ENCODE results near the gene DOCK8. TPM values are rescaled to one million over a fixed set of nuclear protein-coding genes. Genes with fewer than 3 reads are reported as not detected.

Gene DOCK8
- total RNA-seq, 2 experiments from 2014 or later = 100 to 125 TPM

GRCh38 chr9:489198-490197 is 274.8 kb downstream of the DOCK8 start:
- ChIA-PET CTCF (interaction anchor here (0.7 kb wide), 1 partner anchor 88 kb away, joined by 3 read pairs; no protein-coding TSS in a partner anchor), POLR2A (no interaction called here)
- Mint-ChIP-seq H3K27ac (no peak overlapping the region), H3K36me3 (ENCODE audit: low read depth) (no peaks in the 10 kb centered on the region), H3K9me3 (ENCODE audit: low read depth) (no peaks in the 10 kb centered on the region), H3K4me1 (no peaks in the 10 kb centered on the region), H3K27me3 (no peaks in the 10 kb centered on the region), H3K4me3 (no peak overlapping the region)
- intact Hi-C loops (cut with DNase I, micrococcal nuclease) = no loop called here
- DNase-seq = no peak
- ATAC-seq = no peak

DNA sequence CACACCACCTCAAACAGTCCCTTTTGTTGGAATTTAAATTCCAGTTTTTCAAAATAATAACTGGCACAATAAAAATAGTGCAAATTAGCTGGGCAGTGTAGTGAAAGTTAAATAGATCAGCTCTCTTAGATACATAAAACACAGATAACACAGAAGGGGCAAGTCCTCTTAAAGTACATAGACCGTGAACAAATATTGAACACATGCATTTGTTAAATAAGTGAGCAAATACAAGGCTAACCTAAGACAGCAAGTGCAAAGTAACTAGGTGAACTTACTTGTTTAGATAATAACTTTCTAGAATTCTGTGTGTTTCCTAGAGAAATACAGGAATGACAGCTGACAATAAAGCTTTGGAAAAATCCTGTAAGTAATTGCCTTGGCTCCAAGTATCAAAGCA is 280.1 kb downstream of the DOCK8 start:
- Mint-ChIP-seq H3K27me3 (peaks cover 5% of the 10 kb centered on the region), H3K4me1 (no peaks in the 10 kb centered on the region)
- POLR2A ChIA-PET = no interaction called here

GRCh38 chr9:495739-496138 is 281.1 kb downstream of the DOCK8 start:
- Mint-ChIP-seq H3K27ac (no peak overlapping the region), H3K4me3 (no peak overlapping the region), H3K36me3 (ENCODE audit: low read depth) (no peaks in the 10 kb centered on the region), H3K27me3 (peaks cover 5% of the 10 kb centered on the region), H3K9me3 (ENCODE audit: low read depth) (no peaks in the 10 kb centered on the region), H3K4me1 (no peaks in the 10 kb centered on the region)
- intact Hi-C loops (cut with DNase I, micrococcal nuclease) = no loop called here
- ChIA-PET CTCF (no interaction called here), POLR2A (interaction anchor here (0.7 kb wide), 1 partner anchor 8 kb away, joined by 4 read pairs; no protein-coding TSS in a partner anchor)
- DNase-seq (no peak), ATAC-seq (no peak)

More for the DNA sequence above, 280.1 kb downstream of the DOCK8 start:
- intact Hi-C loops (cut with DNase I, micrococcal nuclease) = no loop called here
- no peaks in the 10 kb centered on the region for H3K36me3 Mint-ChIP-seq (ENCODE audit: low read depth)
- no peak for ATAC-seq
- DNase-seq = no peak
- H3K9me3 Mint-ChIP-seq (ENCODE audit: low read depth) = no peaks in the 10 kb centered on the region
- H3K27ac Mint-ChIP-seq = no peak overlapping the region
- CTCF ChIA-PET = interaction anchor here (0.9 kb wide), 1 partner anchor 21 kb away, joined by 3 read pairs; no protein-coding TSS in a partner anchor
- no peak overlapping the region for H3K4me3 Mint-ChIP-seq

DNA sequence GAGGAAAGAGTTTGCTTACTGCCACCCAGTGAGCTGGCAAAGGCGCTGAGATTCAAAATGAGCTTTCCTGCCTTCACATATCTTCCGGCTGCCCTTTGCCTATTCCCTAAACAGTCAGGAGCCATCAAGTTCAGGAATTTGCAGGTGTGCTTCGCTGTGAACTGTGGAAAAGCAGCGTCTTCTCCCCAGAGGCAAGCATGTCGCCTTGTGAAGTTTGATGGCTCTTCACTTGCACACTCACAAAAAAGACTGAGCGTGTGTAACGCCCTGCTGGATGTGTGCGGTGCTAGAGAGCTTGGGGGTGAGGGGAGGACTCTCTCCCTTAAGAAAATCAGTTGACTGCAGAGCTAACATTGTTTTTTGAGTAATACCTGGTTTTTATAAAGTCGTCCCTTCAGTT is 288.7 kb downstream of the DOCK8 start:
- DNase-seq (no peak), ATAC-seq (no peak)
- ChIA-PET POLR2A (no interaction called here), CTCF (interaction anchor here (0.7 to 1.1 kb wide), 5 partner anchors 16 to 506 kb away, joined by 3 to 4 read pairs (median 3); no protein-coding TSS in a partner anchor)
- Mint-ChIP-seq H3K36me3 (ENCODE audit: low read depth) (no peaks in the 10 kb centered on the region), H3K9me3 (ENCODE audit: low read depth) (no peaks in the 10 kb centered on the region), H3K27me3 (peaks cover 26% of the 10 kb centered on the region), H3K27ac (no peak overlapping the region), H3K4me3 (peak overlapping the region; percentile 74), H3K4me1 (peaks cover 8% of the 10 kb centered on the region)
- intact Hi-C loops (cut with DNase I, micrococcal nuclease) = loop anchor here in 1 of 2 experiments (5.0 kb wide), 1 partner anchor 549 kb away; the partner anchor contains the start of gene DMRT2

DNA sequence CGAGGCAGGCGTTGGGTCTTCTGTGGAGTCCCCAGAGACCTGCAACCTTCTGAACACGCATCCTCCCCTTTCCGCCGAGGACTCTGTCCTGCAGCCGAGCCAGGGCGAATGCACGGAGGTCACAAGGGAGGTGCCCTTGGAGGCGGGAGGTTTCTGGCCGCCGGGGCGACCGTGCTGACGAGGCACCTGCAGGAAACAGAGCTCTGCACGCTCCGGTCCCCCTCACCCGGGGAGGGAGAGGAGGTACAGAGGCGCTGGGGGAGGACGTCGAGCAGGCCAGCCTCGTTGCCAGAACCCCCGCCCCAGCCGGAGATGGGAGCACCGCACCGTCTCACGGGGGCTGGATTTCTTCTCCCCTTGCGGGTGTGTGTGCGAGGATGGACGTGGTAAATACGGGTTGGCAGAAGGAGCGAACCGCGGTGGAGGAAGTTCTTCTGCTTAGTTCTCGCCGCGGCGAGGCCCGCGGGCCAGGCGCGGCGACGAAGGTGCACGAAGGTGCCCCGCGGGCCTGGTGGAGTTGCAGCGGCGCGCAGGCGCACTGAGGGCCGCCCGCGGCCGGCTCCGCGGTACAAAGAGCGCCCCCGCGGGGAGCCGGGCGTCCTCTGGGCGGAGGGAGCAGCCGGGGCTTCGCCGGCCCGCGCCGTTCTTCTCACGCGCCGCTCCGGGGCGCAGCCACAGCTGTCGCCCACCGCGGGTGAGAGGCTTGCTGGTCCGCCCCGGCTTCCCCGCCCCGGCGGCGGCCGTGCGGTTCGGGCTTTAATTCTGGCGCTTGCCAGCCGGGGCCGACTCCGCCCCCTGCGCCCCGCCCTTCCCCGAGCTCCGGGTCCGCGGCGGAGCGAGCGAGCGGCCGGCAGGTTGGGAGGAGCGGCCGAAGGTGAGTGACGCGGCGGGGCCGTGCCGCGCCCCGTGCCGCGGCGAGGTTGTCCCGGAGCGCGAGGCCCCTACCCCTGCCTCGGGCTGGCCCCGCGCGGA is 289.5 kb downstream of the DOCK8 start, which contains the start of gene KANK1:
Gene KANK1, plus strand, starts transcription at position 815 of the 972 bp plus-strand sequence.
- POLR2A ChIA-PET = interaction anchor here (0.6 kb wide), 1 partner anchor 33 kb away, joined by 4 read pairs; no protein-coding TSS in a partner anchor
- Mint-ChIP-seq H3K27me3 (peaks cover 26% of the 10 kb centered on the region), H3K4me3 (peak within 1 kb of the TSS; percentile 74), H3K27ac (peak within 1 kb of the TSS; percentile 63), H3K36me3 (ENCODE audit: low read depth) (no peaks in the 10 kb centered on the region), H3K4me1 (peaks cover 8% of the 10 kb centered on the region), H3K9me3 (ENCODE audit: low read depth) (no peaks in the 10 kb centered on the region)
- peak; percentile 81 for DNase-seq
- CTCF ChIA-PET = interaction anchor here (0.7 to 1.1 kb wide), 5 partner anchors 15 to 505 kb away, joined by 3 to 4 read pairs (median 3); no protein-coding TSS in a partner anchor
- ATAC-seq = peak; percentile 92
- intact Hi-C loops (cut with DNase I, micrococcal nuclease) = loop anchor here (1.0 to 5.0 kb wide), 4 partner anchors 33 to 548 kb away; partner anchors contain the start of gene DMRT2 (in 1 of the 2)

DNA sequence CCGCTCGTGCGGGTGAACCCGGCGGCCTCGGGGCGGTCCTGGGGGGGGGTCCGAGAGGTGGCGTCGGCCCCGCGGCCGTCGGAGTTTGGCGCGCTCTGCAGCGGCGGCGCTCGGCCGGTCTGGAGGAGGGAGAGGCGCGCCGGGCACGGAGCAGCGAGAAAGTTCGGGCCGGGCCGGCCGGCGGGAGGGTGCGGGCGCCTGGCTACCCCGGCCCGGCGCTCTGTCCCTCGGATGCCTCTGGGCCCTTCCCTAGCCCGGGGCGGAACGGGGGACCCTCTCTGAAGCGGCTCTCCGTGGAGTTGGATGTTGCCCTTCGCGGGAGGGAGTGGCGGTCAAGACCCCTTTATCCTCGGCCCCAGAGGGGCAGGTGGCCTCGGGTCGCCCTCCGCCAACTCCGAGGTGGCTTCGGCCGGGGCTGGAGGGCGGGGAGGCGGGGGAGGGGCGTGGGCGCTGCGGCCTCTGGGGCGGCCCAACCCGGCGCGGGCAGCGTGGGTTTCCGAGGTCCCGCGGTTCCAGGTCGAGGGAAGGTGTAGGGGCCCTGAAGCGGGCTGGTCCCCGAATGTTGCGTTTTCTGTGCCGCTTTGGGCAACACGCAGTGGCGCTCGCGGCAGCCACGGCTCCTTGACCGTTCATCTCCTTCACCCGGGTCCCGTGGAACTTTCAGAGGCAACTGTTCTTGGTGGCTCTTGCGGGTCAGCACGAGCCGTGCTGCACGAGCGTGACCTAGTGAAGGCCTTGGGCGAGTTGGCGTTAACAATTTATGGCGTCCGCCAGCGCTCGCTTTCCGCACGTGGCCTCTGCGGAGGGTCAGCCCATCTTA is 290.5 kb downstream of the DOCK8 start:
- Mint-ChIP-seq H3K27ac (no peak overlapping the region), H3K36me3 (ENCODE audit: low read depth) (no peaks in the 10 kb centered on the region), H3K9me3 (ENCODE audit: low read depth) (no peaks in the 10 kb centered on the region), H3K4me3 (peak overlapping the region; percentile 57), H3K4me1 (peaks cover 8% of the 10 kb centered on the region), H3K27me3 (peaks cover 26% of the 10 kb centered on the region)
- ATAC-seq (peak; percentile 24), DNase-seq (peak; percentile 27)
- intact Hi-C loops (cut with DNase I, micrococcal nuclease) = loop anchor here (1.0 to 5.0 kb wide), 4 partner anchors 34 to 547 kb away; partner anchors contain the start of gene DMRT2 (in 1 of the 2)
- ChIA-PET CTCF (no interaction called here), POLR2A (no interaction called here)

DNA sequence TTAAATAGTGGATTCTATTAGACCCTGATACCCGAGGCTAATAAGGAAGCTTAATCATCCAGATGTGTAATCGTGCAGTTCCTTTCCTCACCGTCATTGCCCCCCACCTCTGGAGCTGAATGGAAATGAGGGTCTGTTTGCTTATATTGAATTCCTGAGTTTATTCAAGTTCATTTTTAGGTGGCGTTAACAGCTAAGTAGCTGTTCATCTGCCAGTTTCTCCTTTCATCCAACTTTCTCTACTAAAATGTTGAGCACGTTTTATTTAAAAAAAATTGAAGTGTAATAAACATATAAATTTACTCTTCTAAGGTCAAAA is 291.0 kb downstream of the DOCK8 start:
- intact Hi-C loops (cut with DNase I, micrococcal nuclease) = loop anchor here (2.0 kb wide), 2 partner anchors 35 to 59 kb away; no protein-coding TSS in a partner anchor
- H3K27ac Mint-ChIP-seq = no peak overlapping the region
- no peaks in the 10 kb centered on the region for H3K36me3 Mint-ChIP-seq (ENCODE audit: low read depth)
- ATAC-seq = no peak
- CTCF ChIA-PET = no interaction called here
- no peak for DNase-seq
- POLR2A ChIA-PET = no interaction called here
- no peaks in the 10 kb centered on the region for H3K9me3 Mint-ChIP-seq (ENCODE audit: low read depth)
- peak overlapping the region; percentile 57 for H3K4me3 Mint-ChIP-seq
- H3K27me3 Mint-ChIP-seq = peaks cover 26% of the 10 kb centered on the region
- peaks cover 8% of the 10 kb centered on the region for H3K4me1 Mint-ChIP-seq

GRCh38 chr9:506281-506680 is 291.6 kb downstream of the DOCK8 start:
- Mint-ChIP-seq H3K4me1 (peaks cover 8% of the 10 kb centered on the region), H3K36me3 (ENCODE audit: low read depth) (no peaks in the 10 kb centered on the region), H3K9me3 (ENCODE audit: low read depth) (no peaks in the 10 kb centered on the region), H3K4me3 (no peak overlapping the region), H3K27ac (no peak overlapping the region), H3K27me3 (peaks cover 26% of the 10 kb centered on the region)
- ATAC-seq (no peak), DNase-seq (no peak)
- intact Hi-C loops (cut with DNase I, micrococcal nuclease) = no loop called here
- POLR2A ChIA-PET = no interaction called here
- CTCF ChIA-PET = no interaction called here

DNA sequence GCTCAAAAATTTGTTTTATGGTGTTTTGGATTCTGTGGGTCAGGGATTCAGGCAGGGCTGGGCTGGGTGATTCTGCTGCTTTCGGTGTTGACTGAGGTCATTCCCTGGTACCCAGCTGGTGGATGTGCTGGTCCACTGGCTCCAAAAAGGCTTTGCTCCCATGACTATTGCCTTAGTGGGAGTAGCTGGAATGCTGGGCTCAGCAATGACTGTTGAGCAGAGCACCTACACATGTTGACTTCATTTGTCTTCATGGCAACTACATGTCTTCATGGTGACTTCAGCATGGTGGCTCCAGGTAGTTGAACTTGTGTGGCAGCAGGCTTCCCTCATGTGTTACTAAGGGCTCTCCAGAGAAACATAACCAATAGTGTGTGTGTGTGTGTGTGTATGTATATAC is 297.2 kb downstream of the DOCK8 start:
- intact Hi-C loops (cut with DNase I, micrococcal nuclease) = loop anchor here in 1 of 2 experiments (1.0 kb wide), 1 partner anchor 17 kb away; no protein-coding TSS in a partner anchor
- no peak for ATAC-seq
- Mint-ChIP-seq H3K27me3 (no peaks in the 10 kb centered on the region), H3K27ac (no peak overlapping the region), H3K36me3 (ENCODE audit: low read depth) (no peaks in the 10 kb centered on the region), H3K4me1 (peaks cover 11% of the 10 kb centered on the region), H3K9me3 (ENCODE audit: low read depth) (peaks cover 3% of the 10 kb centered on the region), H3K4me3 (no peak overlapping the region)
- POLR2A ChIA-PET = no interaction called here
- CTCF ChIA-PET = no interaction called here
- no peak for DNase-seq

DNA sequence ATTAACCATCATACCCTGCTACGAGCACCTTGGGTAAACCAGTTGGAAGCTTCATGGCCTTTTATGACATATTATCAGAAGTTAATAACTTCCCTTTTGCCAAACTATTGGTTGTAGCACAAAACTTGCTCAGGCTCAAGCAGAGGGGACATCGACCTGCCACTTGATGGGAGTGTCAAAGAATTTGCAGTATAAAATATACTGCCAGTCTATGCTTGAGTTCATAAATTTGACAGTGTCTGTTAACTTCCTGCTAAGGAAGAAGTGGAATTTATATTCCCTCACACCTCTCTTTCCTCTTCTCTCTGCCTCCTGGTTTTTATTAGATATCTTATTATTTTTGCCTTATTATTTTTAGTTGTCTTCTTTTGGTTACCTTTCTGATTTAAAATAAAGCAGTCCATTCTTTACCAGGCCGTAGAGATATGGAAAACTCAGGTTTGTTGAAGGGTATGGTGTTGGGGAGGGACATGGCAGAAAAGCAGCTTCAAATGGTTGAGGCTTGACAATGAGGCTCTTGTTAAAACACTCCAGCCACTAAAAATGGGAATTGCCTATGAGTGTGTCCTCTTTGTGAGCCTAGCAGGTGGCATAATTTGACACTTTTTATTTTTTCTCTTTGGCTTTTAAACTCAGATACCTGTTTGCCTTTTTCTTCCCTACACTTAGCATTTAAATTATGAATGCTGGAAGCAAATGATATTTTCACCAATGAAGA is 298.0 kb downstream of the DOCK8 start:
- H3K4me3 Mint-ChIP-seq = no peak overlapping the region
- H3K27ac Mint-ChIP-seq = no peak overlapping the region
- H3K36me3 Mint-ChIP-seq (ENCODE audit: low read depth) = no peaks in the 10 kb centered on the region
- ATAC-seq = no peak
- ChIA-PET POLR2A (interaction anchor here (0.6 kb wide), 1 partner anchor 176 kb away, joined by 5 read pairs; no protein-coding TSS in a partner anchor), CTCF (no interaction called here)
- no peak for DNase-seq
- intact Hi-C loops (cut with DNase I, micrococcal nuclease) = loop anchor here (1.0 kb wide), 2 partner anchors 16 to 17 kb away; no protein-coding TSS in a partner anchor
- H3K4me1 Mint-ChIP-seq = peaks cover 11% of the 10 kb centered on the region
- H3K9me3 Mint-ChIP-seq (ENCODE audit: low read depth) = peaks cover 3% of the 10 kb centered on the region
- H3K27me3 Mint-ChIP-seq = no peaks in the 10 kb centered on the region

Measured in activated CD4-positive, alpha-beta T cell treated with anti-CD3 and anti-CD28 coated beads for 36 hours (primary cell).